ENCODE results near the gene NTRK1.
A peak's percentile ranks its signal among the peaks of the same experiment; 100 is the strongest.

The NTRK1 gene

GRCh38 chr1:156857532-156857931, 3.1 kb upstream of the NTRK1 start:
- no peak for DNase-seq (ENCODE audit: low read depth in 2 of 2)

DNA sequence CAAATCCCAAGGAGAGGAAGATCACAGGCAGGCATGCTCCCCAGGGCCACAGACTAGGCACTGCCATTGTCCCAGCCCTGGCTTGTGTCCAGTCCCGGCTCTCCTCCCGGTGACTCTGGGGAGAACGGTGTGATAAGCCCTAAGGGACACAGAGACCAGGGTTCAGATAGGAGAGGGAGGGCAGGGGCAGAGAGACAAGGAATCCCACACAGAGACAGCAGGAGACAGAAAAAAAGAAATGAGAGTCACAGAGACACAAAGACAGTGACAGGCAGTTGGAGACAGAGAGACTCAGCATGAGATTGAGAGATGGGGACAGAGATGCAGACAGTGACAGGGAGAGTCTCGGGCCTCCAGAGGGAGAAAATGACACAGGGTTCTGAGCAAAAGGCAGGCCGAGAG, 2.1 kb upstream of the NTRK1 start:
- no peak for DNase-seq (ENCODE audit: low read depth in 2 of 2)

- no peak for DNase-seq (ENCODE audit: low read depth in 2 of 2)
Measured at GRCh38 chr1:156858959-156859522, 1.6 kb upstream of the NTRK1 start, which contains the start of gene INSRR. Gene INSRR, minus strand, starts transcription at chr1:156859117. Its CDS starts 496 bp downstream, at chr1:156858621.

GRCh38 chr1:156859523-156860112, 1.0 kb upstream of the NTRK1 start:
- no peak for DNase-seq (ENCODE audit: low read depth in 2 of 2)

GRCh38 chr1:156860113-156860627, 495 bp upstream of the NTRK1 start:
- DNase-seq (ENCODE audit: low read depth in 2 of 2) = peak in 1 of 2 donors; percentile 32

GRCh38 chr1:156862584-156862983, 1.9 kb downstream of the NTRK1 start:
- DNase-seq (ENCODE audit: low read depth in 2 of 2) = no peak

DNA sequence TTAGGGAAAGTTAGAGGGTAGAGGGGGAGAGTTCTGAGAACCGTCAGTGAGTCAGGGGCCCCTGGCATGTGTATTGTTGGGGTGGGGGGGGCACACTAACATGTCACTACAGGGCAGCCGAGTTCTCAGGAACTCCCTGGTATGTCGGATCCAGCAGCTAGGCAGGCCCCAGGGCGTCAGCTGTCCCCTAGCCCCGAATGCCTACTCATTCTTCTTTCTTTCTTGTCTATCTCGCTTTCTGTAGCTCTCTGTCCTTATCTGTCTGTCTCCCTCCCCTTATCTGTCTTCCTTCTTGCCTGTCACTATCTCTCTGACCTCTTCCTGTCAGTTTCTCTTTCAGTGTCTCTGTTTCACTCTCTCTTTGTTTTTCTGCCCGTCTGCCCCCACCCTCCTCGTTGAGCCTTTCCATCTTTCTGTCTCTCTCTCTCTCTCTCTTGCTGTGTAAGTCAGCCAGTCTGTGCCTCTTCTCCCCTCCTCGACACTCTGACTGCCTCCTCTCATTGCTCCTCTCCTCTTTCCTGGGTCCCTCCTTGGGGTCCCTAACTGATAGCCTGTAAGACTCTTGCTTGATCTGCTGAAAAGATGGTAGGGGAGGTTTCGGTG, 2.4 kb downstream of the NTRK1 start:
- DNase-seq (ENCODE audit: low read depth in 2 of 2) = no peak

DNA sequence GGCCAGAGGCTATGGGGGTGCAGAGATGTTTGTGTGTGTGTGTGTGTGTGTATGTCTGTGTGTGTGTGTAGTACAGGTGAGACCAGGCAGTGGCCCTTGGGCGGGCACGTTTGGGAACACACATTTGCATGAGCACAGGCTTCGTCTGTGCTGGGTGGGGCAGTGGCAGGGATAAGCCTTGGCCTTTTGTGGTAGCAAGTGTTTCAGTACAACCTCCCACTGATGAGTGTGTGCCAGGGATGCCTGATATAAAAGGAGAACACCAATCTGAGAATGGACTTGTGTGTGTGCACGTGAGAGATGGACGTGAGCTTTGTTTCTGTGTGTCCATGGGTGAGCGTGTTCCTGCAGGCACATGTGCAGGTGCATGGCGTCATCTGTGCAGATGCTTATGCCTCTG, 3.0 kb downstream of the NTRK1 start:
- no peak for DNase-seq (ENCODE audit: low read depth in 2 of 2)

DNA sequence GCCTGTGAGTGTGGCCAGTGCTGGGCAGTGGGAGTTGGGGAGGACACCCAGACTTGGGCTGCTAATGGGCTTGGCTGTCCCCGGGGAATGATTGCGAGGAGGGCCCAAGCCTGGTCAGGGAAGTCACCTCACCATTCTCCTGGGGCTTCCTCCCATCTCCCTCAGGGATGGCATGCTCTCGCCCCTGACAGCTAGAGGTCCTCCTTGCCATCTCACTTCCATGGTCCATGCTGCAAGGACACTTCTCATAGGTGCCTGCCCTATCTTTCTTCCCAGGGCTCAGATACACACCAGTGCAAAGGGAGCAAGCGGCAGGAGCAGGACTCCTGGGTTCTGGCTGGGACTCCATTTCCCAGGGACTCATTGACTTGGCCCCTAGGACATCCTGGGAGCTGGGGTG, 4.1 kb downstream of the NTRK1 start:
- no peak for DNase-seq (ENCODE audit: low read depth in 2 of 2)

- DNase-seq (ENCODE audit: low read depth in 2 of 2) = no peak
Measured at GRCh38 chr1:156865258-156865657, 4.6 kb downstream of the NTRK1 start.

GRCh38 chr1:156865865-156866248, 5.2 kb downstream of the NTRK1 start:
- no peak for DNase-seq (ENCODE audit: low read depth in 2 of 2)

DNA sequence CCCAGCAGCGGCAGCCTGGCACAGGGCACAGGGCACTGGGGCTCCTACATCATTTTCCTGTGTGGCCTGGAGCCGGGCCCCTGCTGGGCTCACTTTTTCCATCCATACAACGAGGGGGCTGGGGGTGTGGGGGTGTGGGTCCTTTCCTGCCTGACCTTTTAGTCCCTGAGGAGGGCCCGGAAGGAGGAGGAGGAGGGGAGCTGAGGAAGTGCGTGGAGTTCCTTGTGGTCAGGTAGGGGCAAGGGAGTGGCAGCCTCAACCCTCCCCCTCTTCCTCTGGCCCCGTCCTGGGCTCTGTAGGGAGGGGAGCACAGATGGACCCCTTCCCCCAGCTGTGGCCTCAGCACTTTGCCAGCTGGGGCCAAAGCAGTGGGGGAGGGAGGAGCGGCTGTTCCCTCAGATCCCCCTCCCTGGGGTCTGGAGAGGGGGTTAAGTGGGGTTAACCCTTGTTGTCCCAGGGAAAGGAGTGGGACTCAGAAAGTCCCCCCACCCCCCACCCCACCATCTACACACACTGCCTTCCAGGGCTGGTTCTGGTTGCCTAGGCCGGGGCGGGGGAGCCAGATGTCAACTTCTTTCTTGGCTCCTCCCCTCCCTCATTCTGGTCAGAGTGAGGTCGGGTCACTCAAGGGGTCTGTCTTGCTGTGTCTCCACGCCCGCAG, 5.7 kb downstream of the NTRK1 start:
- DNase-seq (ENCODE audit: low read depth in 2 of 2) = no peak

DNA sequence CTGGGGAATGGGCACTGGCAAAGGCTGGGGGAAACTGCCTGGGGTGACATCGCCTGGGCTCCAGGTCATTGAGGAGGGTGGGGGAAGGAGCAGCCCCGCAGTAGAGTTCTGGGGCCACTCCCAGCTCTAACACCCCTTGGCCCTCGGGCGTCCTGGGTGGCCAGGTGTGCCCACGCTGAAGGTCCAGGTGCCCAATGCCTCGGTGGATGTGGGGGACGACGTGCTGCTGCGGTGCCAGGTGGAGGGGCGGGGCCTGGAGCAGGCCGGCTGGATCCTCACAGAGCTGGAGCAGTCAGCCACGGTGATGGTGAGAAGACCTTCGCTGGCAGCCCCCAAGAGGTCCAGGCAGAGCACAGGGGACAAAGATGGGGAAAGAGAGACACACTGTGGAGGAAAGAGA, 7.7 kb downstream of the NTRK1 start:
- DNase-seq (ENCODE audit: low read depth in 2 of 2) = no peak

GRCh38 chr1:156869455-156869854, 8.8 kb downstream of the NTRK1 start:
- no peak for DNase-seq (ENCODE audit: low read depth in 2 of 2)

DNA sequence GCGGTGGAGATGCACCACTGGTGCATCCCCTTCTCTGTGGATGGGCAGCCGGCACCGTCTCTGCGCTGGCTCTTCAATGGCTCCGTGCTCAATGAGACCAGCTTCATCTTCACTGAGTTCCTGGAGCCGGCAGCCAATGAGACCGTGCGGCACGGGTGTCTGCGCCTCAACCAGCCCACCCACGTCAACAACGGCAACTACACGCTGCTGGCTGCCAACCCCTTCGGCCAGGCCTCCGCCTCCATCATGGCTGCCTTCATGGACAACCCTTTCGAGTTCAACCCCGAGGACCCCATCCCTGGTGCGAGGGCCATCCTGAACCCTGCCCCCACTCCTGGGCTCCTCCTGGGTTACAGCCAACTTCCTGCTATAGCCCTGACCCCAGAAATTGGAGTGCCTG, 13.0 kb downstream of the NTRK1 start:
- no peak for DNase-seq (ENCODE audit: low read depth in 2 of 2)

GRCh38 chr1:156874142-156874541, 13.5 kb downstream of the NTRK1 start:
- no peak for DNase-seq (ENCODE audit: low read depth in 2 of 2)

DNA sequence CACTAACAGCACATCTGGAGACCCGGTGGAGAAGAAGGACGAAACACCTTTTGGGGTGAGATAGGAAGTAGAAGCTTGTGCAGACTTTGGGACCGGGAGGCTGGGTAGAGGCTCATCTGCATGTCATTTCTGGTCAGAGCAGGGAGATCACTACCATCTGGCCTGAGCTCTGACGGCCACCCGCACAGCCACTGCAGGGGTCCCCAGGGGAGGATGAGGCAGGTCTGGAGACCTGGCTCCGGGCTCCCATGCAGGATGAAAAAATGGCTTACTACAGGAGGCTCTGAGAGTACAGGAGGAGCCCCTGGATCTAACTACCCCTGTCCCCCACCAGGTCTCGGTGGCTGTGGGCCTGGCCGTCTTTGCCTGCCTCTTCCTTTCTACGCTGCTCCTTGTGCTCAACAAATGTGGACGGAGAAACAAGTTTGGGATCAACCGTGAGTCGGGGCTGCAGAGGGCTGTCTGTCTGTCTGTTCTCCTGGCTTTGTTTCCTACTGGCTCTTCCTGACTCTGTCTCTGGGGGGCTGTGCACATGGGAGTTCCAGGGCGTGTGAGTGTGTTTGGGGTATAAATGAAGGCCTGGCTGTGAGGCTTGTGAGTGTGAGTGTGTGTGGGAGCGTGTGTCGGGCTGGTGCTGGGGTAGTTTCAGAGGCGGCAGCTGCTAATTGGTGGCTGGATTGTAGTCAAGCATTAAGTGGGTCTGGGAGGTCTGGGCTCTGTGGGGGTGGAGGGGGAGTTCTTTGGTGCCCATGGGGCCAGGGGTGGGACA, 14.1 kb downstream of the NTRK1 start:
- no peak for DNase-seq (ENCODE audit: low read depth in 2 of 2)

DNA sequence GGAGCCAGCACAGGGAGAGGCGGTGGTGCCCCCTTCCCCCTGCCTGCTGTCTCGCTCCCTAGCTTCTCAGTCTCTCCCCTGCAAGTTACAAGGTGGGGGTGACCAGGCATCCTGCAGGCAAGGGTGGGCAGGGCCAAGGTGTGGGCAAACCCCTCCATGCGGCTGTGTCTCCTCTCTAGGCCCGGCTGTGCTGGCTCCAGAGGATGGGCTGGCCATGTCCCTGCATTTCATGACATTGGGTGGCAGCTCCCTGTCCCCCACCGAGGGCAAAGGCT, 14.6 kb downstream of the NTRK1 start:
- DNase-seq (ENCODE audit: low read depth in 2 of 2) = no peak

DNA sequence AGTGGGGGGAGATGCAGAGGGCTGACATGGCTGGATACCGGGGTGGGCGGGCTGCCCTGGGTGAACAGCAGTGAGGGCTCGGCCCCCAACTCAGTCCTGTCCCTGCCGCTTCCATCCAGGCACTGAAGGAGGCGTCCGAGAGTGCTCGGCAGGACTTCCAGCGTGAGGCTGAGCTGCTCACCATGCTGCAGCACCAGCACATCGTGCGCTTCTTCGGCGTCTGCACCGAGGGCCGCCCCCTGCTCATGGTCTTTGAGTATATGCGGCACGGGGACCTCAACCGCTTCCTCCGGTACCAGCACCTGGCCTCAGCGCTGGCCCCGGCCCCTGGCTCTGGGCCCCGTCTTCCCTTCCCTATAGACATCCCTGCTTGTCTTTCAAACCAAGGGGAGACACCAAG, 15.6 kb downstream of the NTRK1 start:
- no peak for DNase-seq (ENCODE audit: low read depth in 2 of 2)

- no peak for DNase-seq (ENCODE audit: low read depth in 2 of 2)
Measured at GRCh38 chr1:156877433-156878170, 16.9 kb downstream of the NTRK1 start.

GRCh38 chr1:156879876-156880275, 19.2 kb downstream of the NTRK1 start:
- no peak for DNase-seq (ENCODE audit: low read depth in 2 of 2)

GRCh38 chr1:156880473-156880872, 19.8 kb downstream of the NTRK1 start:
- no peak for DNase-seq (ENCODE audit: low read depth in 2 of 2)

All from stimulated activated CD8-positive, alpha-beta memory T cell treated with anti-CD3 and anti-CD28 coated beads, Interleukin-7, amount 100 ng/mL, for 1 hour (primary cell).